Osteocyte (in vitro differentiated cells): ENCODE results near the gene RPL26. TPM values are rescaled to one million over a fixed set of nuclear protein-coding genes. Genes with fewer than 3 reads are reported as not detected.
"Not testable (repeated sequence)": the region's sequence is repeated elsewhere in the genome, so short reads cannot be mapped to it uniquely, and the experiment has no call there.

Experiments used
- DNase-seq: peaks from one replicate; pipeline ENCODE4 v3.0.0; 2021; ENCODE audit warnings: mixed read lengths; ENCODE audit not compliant: unreplicated experiment; ENCODE audit errors: extremely low spot score
- H3K27ac Mint-ChIP-seq: one replicate; pipeline ENCODE4 v1.8.0; 2021; ENCODE audit warnings: mild to moderate bottlenecking, mixed read lengths; ENCODE audit not compliant: unreplicated experiment
- H3K27me3 Mint-ChIP-seq: one replicate; pipeline ENCODE4 v1.8.0; 2021; ENCODE audit warnings: mixed read lengths; ENCODE audit not compliant: unreplicated experiment
- H3K36me3 Mint-ChIP-seq: one replicate; pipeline ENCODE4 v1.8.0; 2021; ENCODE audit warnings: mixed read lengths; ENCODE audit not compliant: unreplicated experiment
- H3K4me1 Mint-ChIP-seq: one replicate; pipeline ENCODE4 v1.8.0; 2021; ENCODE audit warnings: mixed read lengths; ENCODE audit not compliant: unreplicated experiment
- H3K4me3 Mint-ChIP-seq: one replicate; pipeline ENCODE4 v1.8.0; 2021; ENCODE audit warnings: mild to moderate bottlenecking, moderate library complexity, mixed read lengths; ENCODE audit not compliant: unreplicated experiment
- H3K9me3 Mint-ChIP-seq: one replicate; pipeline ENCODE4 v1.8.0; 2021; ENCODE audit warnings: mixed read lengths; ENCODE audit not compliant: unreplicated experiment
- CTCF ChIP-seq: fragments of 200-600 bp; sonication (generic); IDR thresholded peaks from 2 replicates; pipeline ENCODE4 v1.5.0; 2021; ENCODE audit warnings: antibody characterized with exemption, mild to moderate bottlenecking, moderate library complexity
- total RNA-seq: library from RNA; stranded (reverse); gene quantifications from 2 replicates; pipeline ENCODE4 v1.2.1, GENCODE V29; 2021

Gene RPL26
- total RNA-seq, 1 donor from 2014 or later, result 1,654 TPM

- Mint-ChIP-seq H3K4me1 (no peaks in the 10 kb centered on the region), H3K36me3 (no peaks in the 10 kb centered on the region), H3K9me3 (no peaks in the 10 kb centered on the region), H3K27me3 (peaks cover 66% of the 10 kb centered on the region), H3K27ac (no peak overlapping the region), H3K4me3 (no peak overlapping the region)
- peak; percentile 54 for DNase-seq
- TF ChIP-seq CTCF, result no peak
Observed at GRCh38 chr17:8398980-8399379, 16.0 kb upstream of the RPL26 start.

GRCh38 chr17:8397636-8398035, 14.6 kb upstream of the RPL26 start, which contains the start of gene RNF222:
Gene RNF222 (minus strand): TSS chr17:8397827. CDS start chr17:8393461, 4,366 bp downstream.
- no peak for TF ChIP-seq CTCF
- H3K27me3 Mint-ChIP-seq, result peaks cover 60% of the 10 kb centered on the region
- no peak within 1 kb of the TSS for H3K27ac Mint-ChIP-seq
- no peak for DNase-seq
- no peaks in the 10 kb centered on the region for H3K36me3 Mint-ChIP-seq
- H3K4me3 Mint-ChIP-seq, result no peak within 1 kb of the TSS
- H3K9me3 Mint-ChIP-seq, result no peaks in the 10 kb centered on the region
- peaks cover 2% of the 10 kb centered on the region for H3K4me1 Mint-ChIP-seq

- not testable (repeated sequence) for H3K4me3 Mint-ChIP-seq, H3K27ac Mint-ChIP-seq, DNase-seq, H3K9me3 Mint-ChIP-seq, H3K4me1 Mint-ChIP-seq, H3K36me3 Mint-ChIP-seq
- H3K27me3 Mint-ChIP-seq, result peaks cover 41% of the 10 kb centered on the region
Observed at GRCh38 chr17:8394497-8394896, 11.5 kb upstream of the RPL26 start.

- peaks cover 40% of the 10 kb centered on the region for H3K27me3 Mint-ChIP-seq
- no peak overlapping the region for H3K4me3 Mint-ChIP-seq
- no peak for TF ChIP-seq CTCF
- no peak overlapping the region for H3K27ac Mint-ChIP-seq
- H3K4me1 Mint-ChIP-seq, result peaks cover 5% of the 10 kb centered on the region
- H3K36me3 Mint-ChIP-seq, result no peaks in the 10 kb centered on the region
- no peak for DNase-seq
- H3K9me3 Mint-ChIP-seq, result no peaks in the 10 kb centered on the region
Observed at GRCh38 chr17:8393470-8394231, 10.7 kb upstream of the RPL26 start.

GRCh38 chr17:8392674-8393469, 9.9 kb upstream of the RPL26 start:
- no peak for DNase-seq
- no peak for TF ChIP-seq CTCF
- Mint-ChIP-seq H3K27me3 (peaks cover 34% of the 10 kb centered on the region), H3K4me3 (no peak overlapping the region), H3K4me1 (peaks cover 5% of the 10 kb centered on the region), H3K9me3 (no peaks in the 10 kb centered on the region), H3K36me3 (no peaks in the 10 kb centered on the region), H3K27ac (no peak overlapping the region)
